SK-N-SH treated with all-trans-retinoic acid at 6 μM for 48 hours (cell line): ENCODE results near the gene HS6ST3.

Source experiments
- CSDC2 ChIP-seq: fragments of 250-450 bp; sonication (Bioruptor Pico); IDR thresholded peaks from 2 replicates; pipeline ENCODE4 v1.5.0; 2020; ENCODE audit warnings: mild to moderate bottlenecking, moderate library complexity
- CSRNP3 ChIP-seq: fragments of 250-450 bp; sonication (Bioruptor Pico); IDR thresholded peaks from 2 replicates; pipeline ENCODE4 v1.5.1; 2021; ENCODE audit warnings: mild to moderate bottlenecking, moderate library complexity
- ISL1 ChIP-seq: fragments of 250-450 bp; sonication (Bioruptor Pico); IDR thresholded peaks from 2 replicates; pipeline ENCODE4 v2.1.2; 2022; ENCODE audit warnings: mild to moderate bottlenecking, moderate library complexity
- RARB ChIP-seq: fragments of 250-450 bp; sonication (Bioruptor Pico); IDR thresholded peaks from 2 replicates; pipeline ENCODE4 v1.8.0; 2021; ENCODE audit warnings: mild to moderate bottlenecking, moderate library complexity
- SNAI2 ChIP-seq: fragments of 250-450 bp; sonication (Bioruptor Pico); IDR thresholded peaks from 2 replicates; pipeline ENCODE4 v1.5.0; 2020; ENCODE audit warnings: mild to moderate bottlenecking, moderate library complexity
- TOX ChIP-seq: fragments of 250-450 bp; sonication (Bioruptor Pico); IDR thresholded peaks from 2 replicates; pipeline ENCODE4 v1.8.0; 2021; ENCODE audit warnings: mild to moderate bottlenecking, moderate library complexity, borderline replicate concordance
- ZFP3 ChIP-seq: fragments of 250-450 bp; sonication (Bioruptor Pico); IDR thresholded peaks from 2 replicates; pipeline ENCODE4 v1.5.0; 2020; ENCODE audit warnings: mild to moderate bottlenecking, moderate library complexity
- ZNF565 ChIP-seq: fragments of 450-650 bp; formaldehyde crosslinking; conservative IDR thresholded peaks from 2 replicates; pipeline ENCODE4 v1.5.0; 2020; ENCODE audit warnings: low read depth, mild to moderate bottlenecking, moderate library complexity
- TF ChIP-seq, protein P1 (sequence below): fragments of 250-450 bp; sonication (Bioruptor Pico); IDR thresholded peaks from 2 replicates; pipeline ENCODE4 v1.8.0; 2020; ENCODE audit warnings: mild to moderate bottlenecking, moderate library complexity, borderline replicate concordance

- TF ChIP-seq SNAI2 (CRISPR knock-in tag) (no peak), ZNF565 (CRISPR knock-in tag) (no peak), ZFP3 (CRISPR knock-in tag) (no peak), CSRNP3 (CRISPR knock-in tag) (no peak), CSDC2 (CRISPR knock-in tag) (no peak), RARB (no peak), TOX (CRISPR knock-in tag) (no peak), ISL1 (CRISPR knock-in tag) (no peak)
- TF ChIP-seq, protein P1, sequence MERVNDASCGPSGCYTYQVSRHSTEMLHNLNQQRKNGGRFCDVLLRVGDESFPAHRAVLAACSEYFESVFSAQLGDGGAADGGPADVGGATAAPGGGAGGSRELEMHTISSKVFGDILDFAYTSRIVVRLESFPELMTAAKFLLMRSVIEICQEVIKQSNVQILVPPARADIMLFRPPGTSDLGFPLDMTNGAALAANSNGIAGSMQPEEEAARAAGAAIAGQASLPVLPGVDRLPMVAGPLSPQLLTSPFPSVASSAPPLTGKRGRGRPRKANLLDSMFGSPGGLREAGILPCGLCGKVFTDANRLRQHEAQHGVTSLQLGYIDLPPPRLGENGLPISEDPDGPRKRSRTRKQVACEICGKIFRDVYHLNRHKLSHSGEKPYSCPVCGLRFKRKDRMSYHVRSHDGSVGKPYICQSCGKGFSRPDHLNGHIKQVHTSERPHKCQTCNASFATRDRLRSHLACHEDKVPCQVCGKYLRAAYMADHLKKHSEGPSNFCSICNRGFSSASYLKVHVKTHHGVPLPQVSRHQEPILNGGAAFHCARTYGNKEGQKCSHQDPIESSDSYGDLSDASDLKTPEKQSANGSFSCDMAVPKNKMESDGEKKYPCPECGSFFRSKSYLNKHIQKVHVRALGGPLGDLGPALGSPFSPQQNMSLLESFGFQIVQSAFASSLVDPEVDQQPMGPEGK (CRISPR knock-in tag): no peak
Measured at GRCh38 chr13:96426167-96426566, 336.3 kb downstream of the HS6ST3 start.
